HFF-Myc (cell line): Measurements from ENCODE around the gene VASH2.

Source experiments
- DNase-seq: peaks from one replicate; pipeline ENCODE4 v3.0.0-alpha.2; 2011; ENCODE audit warnings: low read depth; ENCODE audit errors: extremely low read depth
- H3K4me3 ChIP-seq: replicated peaks from 2 replicates; pipeline ENCODE4 v1.5.1; 2011; ENCODE audit warnings: low read depth, mild to moderate bottlenecking, control low read depth, low read length
- CTCF ChIP-seq: IDR thresholded peaks from 2 replicates; pipeline ENCODE4 v1.5.1; 2012; ENCODE audit warnings: mild to moderate bottlenecking, low read depth, low read length, control low read depth; ENCODE audit errors: missing control alignments

VASH2 gene

GRCh38 chr1:212920896-212921295, 29.4 kb upstream of the VASH2 start:
- no peak for DNase-seq
- H3K4me3 ChIP-seq = no peak overlapping the region
- peak; percentile 25 for TF ChIP-seq CTCF

- no peak for TF ChIP-seq CTCF
- DNase-seq = no peak
- no peak overlapping the region for H3K4me3 ChIP-seq
Observed at GRCh38 chr1:212922016-212922415, 28.3 kb upstream of the VASH2 start.

GRCh38 chr1:212926372-212926771, 24.0 kb upstream of the VASH2 start:
- TF ChIP-seq CTCF = no peak
- H3K4me3 ChIP-seq = no peak overlapping the region
- DNase-seq = no peak

- no peak for DNase-seq
- no peak overlapping the region for H3K4me3 ChIP-seq
- no peak for TF ChIP-seq CTCF
Observed at GRCh38 chr1:212928323-212929291, 21.7 kb upstream of the VASH2 start.

GRCh38 chr1:212930986-212931678, 19.2 kb upstream of the VASH2 start:
- no peak for TF ChIP-seq CTCF
- H3K4me3 ChIP-seq = no peak overlapping the region
- no peak for DNase-seq

- no peak for TF ChIP-seq CTCF
- DNase-seq = no peak
- no peak overlapping the region for H3K4me3 ChIP-seq
Observed at GRCh38 chr1:212933815-212934471, 16.4 kb upstream of the VASH2 start.
